SK-N-SH (cell line): ENCODE data around the gene KMT2B. TPM values are rescaled to one million over a fixed set of nuclear protein-coding genes. Genes with fewer than 3 reads are reported as not detected.

Experiments
- CTCF ChIA-PET: fragments of 300-600, 350-600 bp; formaldehyde crosslinking; extraction: SDS; loops from one replicate; lab custom pipeline; 2021; lab: Yijun Ruan, JAX
- POLR2A ChIA-PET: fragments of 350-600 bp; sonication (Branson Sonifier 250); formaldehyde crosslinking; extraction: SDS; loops from one replicate; lab custom pipeline; 2020; ENCODE audit warnings: antibody characterized with exemption, inconsistent platforms; lab: Yijun Ruan, JAX
- DNase-seq: peaks from one replicate; pipeline ENCODE4 v3.0.0; 2012
- H2AFZ ChIP-seq: fragments of 200-600 bp; sonication (generic); 2 replicates; pipeline ENCODE4 v1.8.1; 2016; ENCODE audit warnings: antibody characterized with exemption, mild to moderate bottlenecking, low read depth
- H3F3A ChIP-seq: fragments of 200-600 bp; sonication (generic); replicated peaks from 2 replicates; pipeline ENCODE3; 2016; ENCODE audit warnings: antibody characterized with exemption, mild to moderate bottlenecking; ENCODE audit not compliant: insufficient read depth
- H3K27ac ChIP-seq, 2 experiments: fragments of 200-500 bp in 1 of 2; fragments of 200-600 bp in 1 of 2; sonication (Bioruptor generic) in 1 of 2; sonication (generic), shearing (Covaris generic) in 1 of 2; 2 replicates each; pipeline versions ENCODE4 v1.5.1 to v1.6.1; 2014 to 2016; ENCODE audit warnings: low read depth in 2 of 2, inconsistent platforms in 1 of 2, low read length in 1 of 2, mild to moderate bottlenecking in 1 of 2, mixed read lengths in 1 of 2
- H3K27me3 ChIP-seq: fragments of 200-600 bp; sonication (generic), shearing (Covaris generic); 2 replicates; pipeline ENCODE4 v1.6.1; 2016; ENCODE audit warnings: mixed run types; ENCODE audit not compliant: insufficient read depth
- H3K36me3 ChIP-seq, 2 experiments: fragments of 200-500 bp in 1 of 2; fragments of 200-600 bp in 1 of 2; sonication (Bioruptor generic) in 1 of 2; sonication (generic) in 1 of 2; replicated peaks in 1 of 2; 2 replicates each; pipeline versions ENCODE3 to v1.5.1; 2014 to 2016; ENCODE audit warnings: low read length in 1 of 2, mild to moderate bottlenecking in 1 of 2; ENCODE audit not compliant: insufficient read depth in 2 of 2, control insufficient read depth in 1 of 2
- H3K4me1 ChIP-seq, 2 experiments: fragments of 200-500 bp in 1 of 2; fragments of 200-600 bp in 1 of 2; sonication (Bioruptor generic) in 1 of 2; sonication (generic), shearing (Covaris generic) in 1 of 2; 2 replicates each; pipeline versions ENCODE4 v1.5.1 to v1.6.1; 2014 to 2016; ENCODE audit warnings: low read depth in 1 of 2, low read length in 1 of 2, mixed run types in 1 of 2; ENCODE audit not compliant: insufficient read depth in 2 of 2, control insufficient read depth in 1 of 2
- H3K4me2 ChIP-seq: fragments of 200-600 bp; sonication (generic), shearing (Covaris generic); 2 replicates; pipeline ENCODE4 v1.6.1; 2017; ENCODE audit warnings: mixed run types
- H3K4me3 ChIP-seq, 2 experiments: fragments of 200-500 bp in 1 of 2; fragments of 200-600 bp in 1 of 2; sonication (Bioruptor generic) in 1 of 2; sonication (generic), shearing (Covaris generic) in 1 of 2; 2 replicates each; pipeline versions ENCODE4 v1.5.1 to v1.8.1; 2014 to 2016; ENCODE audit warnings: low read depth in 2 of 2, inconsistent platforms in 1 of 2, low read length in 1 of 2, mild to moderate bottlenecking in 1 of 2, mixed read lengths in 1 of 2, moderate library complexity in 1 of 2
- H3K79me2 ChIP-seq: fragments of 200-600 bp; sonication (generic); 2 replicates; pipeline ENCODE4 v1.8.1; 2017; ENCODE audit warnings: mild to moderate bottlenecking; ENCODE audit not compliant: insufficient read depth
- H3K9ac ChIP-seq: fragments of 200-600 bp; sonication (generic); 2 replicates; pipeline ENCODE4 v1.6.1; 2017; ENCODE audit warnings: mixed run types
- H3K9me2 ChIP-seq: fragments of 200-600 bp; sonication (generic); 2 replicates; pipeline ENCODE4 v1.6.1; 2017; ENCODE audit warnings: mixed run types
- H3K9me3 ChIP-seq: fragments of 200-600 bp; sonication (generic); 2 replicates; pipeline ENCODE4 v1.6.1; 2017; ENCODE audit warnings: mixed run types, mild to moderate bottlenecking, moderate library complexity
- H4K20me1 ChIP-seq: fragments of 200-600 bp; sonication (generic); 2 replicates; pipeline ENCODE4 v1.6.1; 2017; ENCODE audit warnings: mild to moderate bottlenecking, mixed run types; ENCODE audit not compliant: insufficient read depth
- CHD2 ChIP-seq: fragments of 150-350 bp; IDR thresholded peaks from 2 replicates; pipeline ENCODE4 v1.6.1; 2018; ENCODE audit warnings: low read length; ENCODE audit not compliant: partially characterized antibody
- FOSL2 ChIP-seq: IDR thresholded peaks from 2 replicates; pipeline ENCODE4 v1.4.0; 2012; ENCODE audit warnings: low read depth, mild to moderate bottlenecking, moderate library complexity, borderline replicate concordance
- GABPA ChIP-seq: IDR thresholded peaks from 2 replicates; pipeline ENCODE4 v1.4.0; 2012; ENCODE audit warnings: low read depth, mild to moderate bottlenecking
- MEF2A ChIP-seq: IDR thresholded peaks from 2 replicates; pipeline ENCODE4 v1.4.0; 2012; ENCODE audit warnings: low read depth, borderline replicate concordance
- MXI1 ChIP-seq: IDR thresholded peaks from 2 replicates; pipeline ENCODE4 v1.6.1; 2012; ENCODE audit warnings: mild to moderate bottlenecking, low read depth, low read length, improper control_type of control experiment
- RAD21 ChIP-seq: IDR thresholded peaks from 2 replicates; pipeline ENCODE4 v1.6.1; 2012; ENCODE audit warnings: mild to moderate bottlenecking, low read length
- SMC3 ChIP-seq: IDR thresholded peaks from 2 replicates; pipeline ENCODE4 v1.6.1; 2012; ENCODE audit warnings: low read depth, low read length, improper control_type of control experiment
- TEAD4 ChIP-seq: IDR thresholded peaks from 2 replicates; pipeline ENCODE4 v1.4.0; 2012; ENCODE audit warnings: mild to moderate bottlenecking, borderline replicate concordance; ENCODE audit not compliant: insufficient read depth
- YY1 ChIP-seq: IDR thresholded peaks from 2 replicates; pipeline ENCODE4 v1.4.0; 2012; ENCODE audit warnings: low read depth, mild to moderate bottlenecking
- WGBS: methylation state at CpG from one replicate; pipeline ENCODE4 v1.1.6; 2017; ENCODE audit warnings: low lambda C conversion rate; 5-methylcytosine and 5-hydroxymethylcytosine counted together
- polyA plus RNA-seq, 3 experiments: library from polyadenylated mRNA; depleted of rRNA; stranded (reverse); fragments of >200 nt; gene quantifications; 2 replicates each; pipeline ENCODE4 v1.2.3, GENCODE V29; 2012
- TF ChIP-seq, protein P1 (sequence below): IDR thresholded peaks from 2 replicates; pipeline ENCODE4 v1.6.1; 2012; ENCODE audit warnings: mild to moderate bottlenecking, low read depth, low read length, moderate library complexity
- TF ChIP-seq, protein P2 (sequence below): fragments of 200-600 bp; sonication (generic); IDR thresholded peaks from 2 replicates; pipeline ENCODE4 v1.6.1; 2017; ENCODE audit warnings: antibody characterized with exemption, mild to moderate bottlenecking, moderate library complexity
- TF ChIP-seq, protein P3 (sequence below): fragments of 150-350 bp; IDR thresholded peaks from 2 replicates; pipeline ENCODE4 v1.6.1; 2016; ENCODE audit warnings: mild to moderate bottlenecking, low read depth, low read length
- TF ChIP-seq, protein P4 (sequence below): IDR thresholded peaks from 2 replicates; pipeline ENCODE4 v1.4.0; 2012; ENCODE audit warnings: low read depth, borderline replicate concordance
- TF ChIP-seq, protein P5 (sequence below): IDR thresholded peaks from 2 replicates; pipeline ENCODE4; 2012

Gene KMT2B
- polyA plus RNA-seq, 1 of the 3 experiments (the other 2 are of a cell fraction), result 29.2 TPM

DNA sequence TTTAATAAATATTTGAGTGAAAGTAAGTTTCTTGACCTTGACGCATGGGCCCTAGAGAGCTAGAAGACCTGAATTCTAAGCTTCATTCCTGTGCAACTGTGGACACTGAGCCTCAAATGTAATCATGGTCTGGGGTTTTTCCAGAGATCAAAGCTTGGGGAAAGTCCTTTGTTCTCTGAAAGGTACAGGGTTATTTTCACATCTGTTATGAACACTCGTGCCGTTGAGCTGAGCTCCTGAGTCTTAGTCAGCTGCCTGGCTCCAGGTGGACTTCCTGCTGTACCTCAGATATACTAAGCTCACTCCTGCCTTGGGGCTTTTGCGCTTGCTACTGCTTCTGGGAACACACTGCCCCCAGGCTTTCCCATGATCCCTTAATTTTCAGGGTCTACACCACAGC, 21.0 kb upstream of the KMT2B start:
- Histone ChIP-seq H4K20me1 (no peaks in the 10 kb centered on the region), H3K9ac (no peak overlapping the region), H3K79me2 (no peaks in the 10 kb centered on the region), H3K36me3 (no peaks in the 10 kb centered on the region), H3K27me3 (peaks cover 7% of the 10 kb centered on the region; the same call in 1 of the 2 replicates), H3K4me1 (no peaks in the 10 kb centered on the region), H3F3A (no peaks in the 10 kb centered on the region), H3K4me3 (no peak overlapping the region), H3K9me3 (no peaks in the 10 kb centered on the region), H2AFZ (no peak overlapping the region), H3K27ac (no peak overlapping the region), H3K4me2 (no peak overlapping the region), H3K9me2 (no peaks in the 10 kb centered on the region)
- CTCF ChIA-PET, result interaction anchor here (2.2 kb wide), 1 partner anchor 19 kb away, joined by 8 read pairs; no protein-coding TSS in a partner anchor
- POLR2A ChIA-PET, result no interaction called here
- 44% methylated on average over 4 of the region's 4 CpGs for WGBS
- TF ChIP-seq, protein P1, sequence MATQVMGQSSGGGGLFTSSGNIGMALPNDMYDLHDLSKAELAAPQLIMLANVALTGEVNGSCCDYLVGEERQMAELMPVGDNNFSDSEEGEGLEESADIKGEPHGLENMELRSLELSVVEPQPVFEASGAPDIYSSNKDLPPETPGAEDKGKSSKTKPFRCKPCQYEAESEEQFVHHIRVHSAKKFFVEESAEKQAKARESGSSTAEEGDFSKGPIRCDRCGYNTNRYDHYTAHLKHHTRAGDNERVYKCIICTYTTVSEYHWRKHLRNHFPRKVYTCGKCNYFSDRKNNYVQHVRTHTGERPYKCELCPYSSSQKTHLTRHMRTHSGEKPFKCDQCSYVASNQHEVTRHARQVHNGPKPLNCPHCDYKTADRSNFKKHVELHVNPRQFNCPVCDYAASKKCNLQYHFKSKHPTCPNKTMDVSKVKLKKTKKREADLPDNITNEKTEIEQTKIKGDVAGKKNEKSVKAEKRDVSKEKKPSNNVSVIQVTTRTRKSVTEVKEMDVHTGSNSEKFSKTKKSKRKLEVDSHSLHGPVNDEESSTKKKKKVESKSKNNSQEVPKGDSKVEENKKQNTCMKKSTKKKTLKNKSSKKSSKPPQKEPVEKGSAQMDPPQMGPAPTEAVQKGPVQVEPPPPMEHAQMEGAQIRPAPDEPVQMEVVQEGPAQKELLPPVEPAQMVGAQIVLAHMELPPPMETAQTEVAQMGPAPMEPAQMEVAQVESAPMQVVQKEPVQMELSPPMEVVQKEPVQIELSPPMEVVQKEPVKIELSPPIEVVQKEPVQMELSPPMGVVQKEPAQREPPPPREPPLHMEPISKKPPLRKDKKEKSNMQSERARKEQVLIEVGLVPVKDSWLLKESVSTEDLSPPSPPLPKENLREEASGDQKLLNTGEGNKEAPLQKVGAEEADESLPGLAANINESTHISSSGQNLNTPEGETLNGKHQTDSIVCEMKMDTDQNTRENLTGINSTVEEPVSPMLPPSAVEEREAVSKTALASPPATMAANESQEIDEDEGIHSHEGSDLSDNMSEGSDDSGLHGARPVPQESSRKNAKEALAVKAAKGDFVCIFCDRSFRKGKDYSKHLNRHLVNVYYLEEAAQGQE, result no peak
- TF ChIP-seq RAD21, result no peak
- no peak for TF ChIP-seq TEAD4
- TF ChIP-seq GABPA, result no peak
- no peak for TF ChIP-seq MXI1
- TF ChIP-seq MEF2A, result no peak
- no peak for DNase-seq

DNA sequence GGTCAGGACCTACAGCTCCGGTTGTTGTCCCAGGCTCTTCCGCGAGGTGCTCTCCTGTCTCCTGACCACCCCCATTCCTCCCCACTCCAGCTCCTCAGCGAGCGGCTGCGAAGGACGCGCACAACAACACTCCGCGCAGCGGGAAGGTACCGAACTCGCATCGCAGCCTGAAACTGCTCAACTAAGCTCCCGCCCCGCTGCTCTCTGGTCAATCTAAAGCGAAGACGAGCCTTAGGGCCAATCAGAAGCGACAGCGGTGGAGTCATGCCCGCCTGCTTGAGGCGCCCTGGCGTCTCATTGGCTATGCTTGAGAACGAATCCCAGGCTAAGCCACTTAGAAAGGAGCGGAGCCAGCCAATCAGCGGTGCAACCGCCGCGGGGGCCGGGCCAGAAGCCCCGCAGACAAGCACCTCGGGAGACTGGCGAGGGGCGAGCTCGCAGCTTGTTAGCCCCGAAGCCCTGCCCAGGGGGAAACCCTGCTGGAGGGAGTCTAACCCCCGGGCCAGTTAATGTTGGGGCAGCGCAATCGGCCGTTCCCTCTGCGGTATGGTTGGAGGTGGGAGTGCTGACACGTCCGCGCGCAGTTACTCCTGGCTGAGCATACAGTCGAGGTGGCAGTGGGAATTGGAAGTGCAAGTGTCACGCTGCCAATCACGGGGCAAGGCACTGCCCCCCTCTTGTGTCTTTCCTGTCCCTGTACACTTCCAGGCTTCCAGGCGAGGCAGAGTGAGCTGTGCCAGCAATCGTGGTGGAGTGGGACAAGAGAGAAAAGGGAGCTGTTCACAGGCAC, 15.4 kb upstream of the KMT2B start:
- peak overlapping the region; percentile 97 for H3K4me2 ChIP-seq
- under 1% methylated on average over 28 of the region's 50 CpGs for WGBS
- peak overlapping the region; percentile 54 to 67 for H3K4me3 ChIP-seq
- H3K9me3 ChIP-seq, result no peaks in the 10 kb centered on the region
- no peaks in the 10 kb centered on the region for H4K20me1 ChIP-seq
- no peaks in the 10 kb centered on the region; a peak in 1 of 4 replicates for H3K4me1 ChIP-seq
- H3F3A ChIP-seq, result no peaks in the 10 kb centered on the region
- peak; percentile 95 for DNase-seq
- CTCF ChIA-PET, result interaction anchor here (0.9 to 4.1 kb wide), 7 partner anchors 9 to 193 kb away, joined by 3 to 33 read pairs (median 5); partner anchors contain the start of gene HAUS5
- H3K27ac ChIP-seq, result peak overlapping the region in 1 of 2 experiments; percentile 67; a peak in 2 of 4 replicates
- no peaks in the 10 kb centered on the region for H3K79me2 ChIP-seq
- no peaks in the 10 kb centered on the region for H3K9me2 ChIP-seq
- H3K9ac ChIP-seq, result no peak overlapping the region
- POLR2A ChIA-PET, result interaction anchor here (0.6 to 1.6 kb wide), 7 partner anchors 10 to 436 kb away, joined by 3 to 7 read pairs (median 4); partner anchors contain the start of gene COX6B1
- 0 out of 2 replicates have a peak, but pooled peaks cover 7% of the 10 kb centered on the region for H3K27me3 ChIP-seq
- peak overlapping the region; percentile 98 for H2AFZ ChIP-seq
- H3K36me3 ChIP-seq, result no peaks in the 10 kb centered on the region
- TF ChIP-seq, protein P2, sequence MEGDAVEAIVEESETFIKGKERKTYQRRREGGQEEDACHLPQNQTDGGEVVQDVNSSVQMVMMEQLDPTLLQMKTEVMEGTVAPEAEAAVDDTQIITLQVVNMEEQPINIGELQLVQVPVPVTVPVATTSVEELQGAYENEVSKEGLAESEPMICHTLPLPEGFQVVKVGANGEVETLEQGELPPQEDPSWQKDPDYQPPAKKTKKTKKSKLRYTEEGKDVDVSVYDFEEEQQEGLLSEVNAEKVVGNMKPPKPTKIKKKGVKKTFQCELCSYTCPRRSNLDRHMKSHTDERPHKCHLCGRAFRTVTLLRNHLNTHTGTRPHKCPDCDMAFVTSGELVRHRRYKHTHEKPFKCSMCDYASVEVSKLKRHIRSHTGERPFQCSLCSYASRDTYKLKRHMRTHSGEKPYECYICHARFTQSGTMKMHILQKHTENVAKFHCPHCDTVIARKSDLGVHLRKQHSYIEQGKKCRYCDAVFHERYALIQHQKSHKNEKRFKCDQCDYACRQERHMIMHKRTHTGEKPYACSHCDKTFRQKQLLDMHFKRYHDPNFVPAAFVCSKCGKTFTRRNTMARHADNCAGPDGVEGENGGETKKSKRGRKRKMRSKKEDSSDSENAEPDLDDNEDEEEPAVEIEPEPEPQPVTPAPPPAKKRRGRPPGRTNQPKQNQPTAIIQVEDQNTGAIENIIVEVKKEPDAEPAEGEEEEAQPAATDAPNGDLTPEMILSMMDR, result no peak
- TF ChIP-seq, protein P3, sequence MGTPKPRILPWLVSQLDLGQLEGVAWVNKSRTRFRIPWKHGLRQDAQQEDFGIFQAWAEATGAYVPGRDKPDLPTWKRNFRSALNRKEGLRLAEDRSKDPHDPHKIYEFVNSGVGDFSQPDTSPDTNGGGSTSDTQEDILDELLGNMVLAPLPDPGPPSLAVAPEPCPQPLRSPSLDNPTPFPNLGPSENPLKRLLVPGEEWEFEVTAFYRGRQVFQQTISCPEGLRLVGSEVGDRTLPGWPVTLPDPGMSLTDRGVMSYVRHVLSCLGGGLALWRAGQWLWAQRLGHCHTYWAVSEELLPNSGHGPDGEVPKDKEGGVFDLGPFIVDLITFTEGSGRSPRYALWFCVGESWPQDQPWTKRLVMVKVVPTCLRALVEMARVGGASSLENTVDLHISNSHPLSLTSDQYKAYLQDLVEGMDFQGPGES, result peak; percentile 98
- TF ChIP-seq TEAD4 (no peak), RAD21 (no peak), MXI1 (peak; percentile 23; the same call in 1 of the 2 replicates), SMC3 (no peak), CHD2 (peak; percentile 94), YY1 (no peak), FOSL2 (no peak)
- TF ChIP-seq, protein P4, sequence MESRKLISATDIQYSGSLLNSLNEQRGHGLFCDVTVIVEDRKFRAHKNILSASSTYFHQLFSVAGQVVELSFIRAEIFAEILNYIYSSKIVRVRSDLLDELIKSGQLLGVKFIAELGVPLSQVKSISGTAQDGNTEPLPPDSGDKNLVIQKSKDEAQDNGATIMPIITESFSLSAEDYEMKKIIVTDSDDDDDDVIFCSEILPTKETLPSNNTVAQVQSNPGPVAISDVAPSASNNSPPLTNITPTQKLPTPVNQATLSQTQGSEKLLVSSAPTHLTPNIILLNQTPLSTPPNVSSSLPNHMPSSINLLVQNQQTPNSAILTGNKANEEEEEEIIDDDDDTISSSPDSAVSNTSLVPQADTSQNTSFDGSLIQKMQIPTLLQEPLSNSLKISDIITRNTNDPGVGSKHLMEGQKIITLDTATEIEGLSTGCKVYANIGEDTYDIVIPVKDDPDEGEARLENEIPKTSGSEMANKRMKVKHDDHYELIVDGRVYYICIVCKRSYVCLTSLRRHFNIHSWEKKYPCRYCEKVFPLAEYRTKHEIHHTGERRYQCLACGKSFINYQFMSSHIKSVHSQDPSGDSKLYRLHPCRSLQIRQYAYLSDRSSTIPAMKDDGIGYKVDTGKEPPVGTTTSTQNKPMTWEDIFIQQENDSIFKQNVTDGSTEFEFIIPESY, result peak; percentile 40; the same call in 1 of the 2 replicates
- TF ChIP-seq, protein P5, sequence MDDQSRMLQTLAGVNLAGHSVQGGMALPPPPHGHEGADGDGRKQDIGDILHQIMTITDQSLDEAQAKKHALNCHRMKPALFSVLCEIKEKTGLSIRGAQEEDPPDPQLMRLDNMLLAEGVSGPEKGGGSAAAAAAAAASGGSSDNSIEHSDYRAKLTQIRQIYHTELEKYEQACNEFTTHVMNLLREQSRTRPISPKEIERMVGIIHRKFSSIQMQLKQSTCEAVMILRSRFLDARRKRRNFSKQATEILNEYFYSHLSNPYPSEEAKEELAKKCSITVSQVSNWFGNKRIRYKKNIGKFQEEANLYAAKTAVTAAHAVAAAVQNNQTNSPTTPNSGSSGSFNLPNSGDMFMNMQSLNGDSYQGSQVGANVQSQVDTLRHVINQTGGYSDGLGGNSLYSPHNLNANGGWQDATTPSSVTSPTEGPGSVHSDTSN, result peak; percentile 100
